ENCODE results near the gene GAREM1.

DNA sequence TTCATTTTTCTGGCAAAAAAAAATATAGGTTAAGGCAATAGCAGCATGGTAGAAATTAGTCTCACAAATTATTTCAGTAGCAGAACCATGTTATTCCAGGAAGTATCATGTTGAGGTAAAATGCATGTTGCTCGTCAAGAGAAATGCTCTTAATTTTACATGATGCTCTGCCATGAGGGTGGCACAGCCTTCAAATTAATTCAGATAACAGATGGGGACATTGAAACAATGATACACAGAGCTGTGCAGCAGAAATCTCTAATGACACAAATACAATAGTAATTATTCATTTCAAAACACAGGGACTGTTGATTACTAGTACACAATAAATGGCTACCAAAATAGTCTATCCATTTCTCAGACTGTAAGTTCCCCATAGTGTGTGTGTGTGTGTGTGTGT, 24.8 kb downstream of the GAREM1 start:
- TF ChIP-seq, protein P1, sequence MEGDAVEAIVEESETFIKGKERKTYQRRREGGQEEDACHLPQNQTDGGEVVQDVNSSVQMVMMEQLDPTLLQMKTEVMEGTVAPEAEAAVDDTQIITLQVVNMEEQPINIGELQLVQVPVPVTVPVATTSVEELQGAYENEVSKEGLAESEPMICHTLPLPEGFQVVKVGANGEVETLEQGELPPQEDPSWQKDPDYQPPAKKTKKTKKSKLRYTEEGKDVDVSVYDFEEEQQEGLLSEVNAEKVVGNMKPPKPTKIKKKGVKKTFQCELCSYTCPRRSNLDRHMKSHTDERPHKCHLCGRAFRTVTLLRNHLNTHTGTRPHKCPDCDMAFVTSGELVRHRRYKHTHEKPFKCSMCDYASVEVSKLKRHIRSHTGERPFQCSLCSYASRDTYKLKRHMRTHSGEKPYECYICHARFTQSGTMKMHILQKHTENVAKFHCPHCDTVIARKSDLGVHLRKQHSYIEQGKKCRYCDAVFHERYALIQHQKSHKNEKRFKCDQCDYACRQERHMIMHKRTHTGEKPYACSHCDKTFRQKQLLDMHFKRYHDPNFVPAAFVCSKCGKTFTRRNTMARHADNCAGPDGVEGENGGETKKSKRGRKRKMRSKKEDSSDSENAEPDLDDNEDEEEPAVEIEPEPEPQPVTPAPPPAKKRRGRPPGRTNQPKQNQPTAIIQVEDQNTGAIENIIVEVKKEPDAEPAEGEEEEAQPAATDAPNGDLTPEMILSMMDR (conservative IDR thresholded peaks at IDR 0.05; ENCODE audit: low read depth, low read length): no peak
- TF ChIP-seq EZH2 (IDR thresholded peaks at IDR 0.05; ENCODE audit: low read length, unreplicated experiment): no peak
- no peak for TF ChIP-seq EZH2phosphoT487 (IDR thresholded peaks at IDR 0.05; ENCODE audit: borderline replicate concordance, low read length)
